Suprapubic skin (tissue), 4 donors: Measurements from ENCODE around the gene TXNDC11. TPM values are rescaled to one million over a fixed set of nuclear protein-coding genes. Genes with fewer than 3 reads are reported as not detected.

Experiments used
- DNase-seq, 2 donors: peaks; one replicate each; pipeline ENCODE4 v3.0.0-alpha.2; 2019; ENCODE audit warnings: low spot score in 2 of 2
- H3K27ac ChIP-seq: fragments of 200-600 bp; sonication (generic); one replicate; pipeline ENCODE4 v1.5.1; 2019
- H3K27me3 ChIP-seq: fragments of 200-600 bp; sonication (generic); one replicate; pipeline ENCODE4 v1.5.1; 2019
- H3K36me3 ChIP-seq: fragments of 200-600 bp; sonication (generic); one replicate; pipeline ENCODE4 v1.5.1; 2019
- H3K4me1 ChIP-seq: fragments of 200-600 bp; sonication (generic); one replicate; pipeline ENCODE4 v1.5.1; 2019
- H3K4me3 ChIP-seq: fragments of 200-600 bp; sonication (generic); one replicate; pipeline ENCODE4 v1.5.1; 2019; ENCODE audit warnings: mild to moderate bottlenecking
- H3K9me3 ChIP-seq: fragments of 200-600 bp; sonication (generic); one replicate; pipeline ENCODE4 v1.5.1; 2019
- EP300 ChIP-seq: sonication (generic); formaldehyde crosslinking; IDR thresholded peaks from one replicate; pipeline ENCODE4 v1.6.1; 2017; ENCODE audit warnings: antibody characterized with exemption
- POLR2A ChIP-seq, 2 donors: fragments of 450-650 bp; IDR thresholded peaks; one replicate each; pipeline ENCODE4 v1.6.1; 2017; ENCODE audit warnings: antibody characterized with exemption in 2 of 2, mild to moderate bottlenecking in 2 of 2, moderate library complexity in 2 of 2
- POLR2AphosphoS5 ChIP-seq, 3 donors: sonication (generic); formaldehyde crosslinking; IDR thresholded peaks; one replicate each; pipeline ENCODE4 v1.6.1; 2017; ENCODE audit warnings: antibody characterized with exemption in 3 of 3
- WGBS: methylation state at CpG from one replicate; pipeline ENCODE4 v1.1.5; 2018; 5-methylcytosine and 5-hydroxymethylcytosine counted together
- total RNA-seq, 4 donors: library from RNA; depleted of rRNA; stranded (reverse); fragments of >200 nt; gene quantifications; one replicate each; pipeline ENCODE4 v1.1.0, GENCODE V29; 2016
- TF ChIP-seq, protein P1 (sequence below), 2 donors: fragments of 200-600 bp in 1 of 2; fragments of 450-650 bp in 1 of 2; sonication (generic) in 1 of 2; IDR thresholded peaks; one replicate each; pipeline ENCODE4 v1.5.1; 2016 to 2019; ENCODE audit warnings: antibody characterized with exemption in 2 of 2, mild to moderate bottlenecking in 1 of 2, moderate library complexity in 1 of 2

Gene TXNDC11
- total RNA-seq, 4 donors from 2014 or later, result 31.0 to 42.2 (median 35.1) TPM

DNA sequence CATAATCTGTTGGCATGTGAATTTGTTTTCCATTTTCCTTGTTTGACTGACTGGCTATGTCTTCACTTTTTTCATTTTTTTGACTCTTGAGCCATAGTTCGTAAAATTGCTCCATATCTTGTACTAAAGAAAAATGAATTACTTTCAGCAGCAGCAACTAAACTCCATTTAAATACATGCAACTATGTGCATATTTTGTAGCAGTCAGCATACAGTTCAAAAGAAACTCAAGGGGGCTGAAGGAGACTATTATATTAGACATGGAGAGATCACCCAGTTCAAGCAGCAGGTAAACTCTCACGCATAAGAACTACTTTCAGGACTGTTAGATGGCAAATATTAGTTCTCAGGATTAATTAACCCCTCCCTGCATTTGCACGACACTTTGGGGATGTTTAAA is 13.6 kb upstream of the TXNDC11 start:
- DNase-seq, result no peak
- H3K27me3 ChIP-seq, result no peaks in the 10 kb centered on the region
- no peak overlapping the region for H3K27ac ChIP-seq
- H3K9me3 ChIP-seq, result no peaks in the 10 kb centered on the region
- H3K4me1 ChIP-seq, result no peaks in the 10 kb centered on the region
- no peak for TF ChIP-seq EP300
- TF ChIP-seq POLR2A (IDR thresholded peaks at IDR 0.05), result no peak
- no peak for TF ChIP-seq POLR2AphosphoS5 (IDR thresholded peaks at IDR 0.05)
- TF ChIP-seq, protein P1, sequence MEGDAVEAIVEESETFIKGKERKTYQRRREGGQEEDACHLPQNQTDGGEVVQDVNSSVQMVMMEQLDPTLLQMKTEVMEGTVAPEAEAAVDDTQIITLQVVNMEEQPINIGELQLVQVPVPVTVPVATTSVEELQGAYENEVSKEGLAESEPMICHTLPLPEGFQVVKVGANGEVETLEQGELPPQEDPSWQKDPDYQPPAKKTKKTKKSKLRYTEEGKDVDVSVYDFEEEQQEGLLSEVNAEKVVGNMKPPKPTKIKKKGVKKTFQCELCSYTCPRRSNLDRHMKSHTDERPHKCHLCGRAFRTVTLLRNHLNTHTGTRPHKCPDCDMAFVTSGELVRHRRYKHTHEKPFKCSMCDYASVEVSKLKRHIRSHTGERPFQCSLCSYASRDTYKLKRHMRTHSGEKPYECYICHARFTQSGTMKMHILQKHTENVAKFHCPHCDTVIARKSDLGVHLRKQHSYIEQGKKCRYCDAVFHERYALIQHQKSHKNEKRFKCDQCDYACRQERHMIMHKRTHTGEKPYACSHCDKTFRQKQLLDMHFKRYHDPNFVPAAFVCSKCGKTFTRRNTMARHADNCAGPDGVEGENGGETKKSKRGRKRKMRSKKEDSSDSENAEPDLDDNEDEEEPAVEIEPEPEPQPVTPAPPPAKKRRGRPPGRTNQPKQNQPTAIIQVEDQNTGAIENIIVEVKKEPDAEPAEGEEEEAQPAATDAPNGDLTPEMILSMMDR (IDR thresholded peaks at IDR 0.05), result no peak
- H3K4me3 ChIP-seq, result no peak overlapping the region
- WGBS, result 87% methylated on average over 3 of the region's 3 CpGs
- peaks cover 94% of the 10 kb centered on the region for H3K36me3 ChIP-seq

DNA sequence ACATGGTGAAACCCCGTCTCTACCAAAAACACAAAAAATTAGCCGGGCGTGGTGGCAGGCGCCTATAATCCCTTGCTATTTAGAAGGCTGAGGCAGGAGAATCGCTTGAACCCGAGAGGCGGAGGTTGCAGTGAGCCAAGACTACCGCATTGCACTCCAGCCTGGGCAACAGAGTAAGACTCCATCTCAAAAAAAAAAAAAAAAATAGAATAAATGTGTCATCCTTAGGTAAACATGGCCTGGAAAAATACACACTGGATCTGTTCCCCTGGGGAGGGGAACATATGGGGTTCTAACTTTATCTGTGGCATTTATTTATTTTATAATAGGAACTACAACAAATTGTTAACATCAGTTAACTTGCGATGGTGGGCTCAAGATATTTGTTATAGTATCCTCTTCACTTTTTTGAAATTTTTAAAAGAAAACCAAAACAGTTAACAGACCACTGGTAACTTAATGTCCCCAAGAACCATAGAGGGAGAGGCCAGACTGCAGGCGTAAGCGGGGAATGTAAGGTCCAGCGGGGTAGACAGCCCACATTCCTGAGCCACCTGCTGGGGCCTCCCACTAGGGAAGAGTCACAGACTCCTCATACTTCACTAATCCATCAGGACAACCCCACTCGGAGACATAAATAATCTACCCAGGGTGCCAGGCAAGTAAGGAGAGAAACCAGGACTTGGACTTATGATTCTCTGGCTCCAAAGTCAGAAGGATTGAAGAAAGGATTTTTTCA is 12.5 kb upstream of the TXNDC11 start:
- no peaks in the 10 kb centered on the region for H3K9me3 ChIP-seq
- peaks cover 94% of the 10 kb centered on the region for H3K36me3 ChIP-seq
- H3K27ac ChIP-seq, result no peak overlapping the region
- TF ChIP-seq, protein P1 (IDR thresholded peaks at IDR 0.05), result no peak
- TF ChIP-seq EP300 (no peak), POLR2A (IDR thresholded peaks at IDR 0.05) (no peak), POLR2AphosphoS5 (IDR thresholded peaks at IDR 0.05) (no peak)
- no peak for DNase-seq
- H3K4me3 ChIP-seq, result no peak overlapping the region
- WGBS, result 95% methylated on average over 13 of the region's 13 CpGs
- H3K27me3 ChIP-seq, result no peaks in the 10 kb centered on the region
- no peaks in the 10 kb centered on the region for H3K4me1 ChIP-seq

DNA sequence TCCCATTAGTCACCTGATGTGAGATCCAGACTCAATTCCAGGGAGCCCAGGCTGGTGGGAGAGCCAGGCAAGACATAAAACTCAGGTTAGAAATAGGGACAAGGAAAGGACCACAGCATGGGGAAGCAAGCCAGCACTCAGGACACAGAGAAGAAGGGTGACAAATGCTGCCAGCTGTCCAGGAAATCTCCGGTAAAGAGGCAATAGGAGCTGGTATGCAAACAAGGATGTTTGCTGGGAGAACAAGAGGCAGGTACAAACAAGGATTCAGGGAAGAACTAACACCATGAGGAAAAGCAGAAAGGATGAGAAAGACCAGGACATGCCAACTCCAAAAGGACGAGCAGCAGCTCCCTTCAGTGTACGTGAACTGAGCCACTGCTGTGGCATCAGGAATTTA is 10.2 kb upstream of the TXNDC11 start:
- WGBS, result 90% methylated on average over 3 of the region's 3 CpGs
- no peak overlapping the region for H3K27ac ChIP-seq
- H3K36me3 ChIP-seq, result peaks cover 93% of the 10 kb centered on the region

DNA sequence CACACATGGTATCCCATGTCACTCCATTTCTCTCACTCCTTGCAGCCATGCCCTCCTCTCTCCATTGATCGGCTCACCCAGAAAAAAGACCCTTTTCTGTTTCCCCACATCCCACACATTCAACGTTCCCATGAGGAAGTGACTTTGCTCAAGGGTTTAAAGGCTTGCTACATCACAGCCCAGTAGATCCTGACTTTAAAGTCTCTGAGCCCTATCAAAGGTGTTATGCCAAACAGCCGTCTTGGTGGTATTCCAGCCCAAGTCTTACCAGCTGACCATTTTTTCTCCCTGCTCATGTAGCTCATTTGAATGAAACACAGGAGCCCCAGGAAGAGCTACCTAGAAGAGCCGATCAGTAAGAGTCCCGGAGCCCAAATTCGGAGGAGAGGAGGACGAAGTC is 7.4 kb upstream of the TXNDC11 start:
- Histone ChIP-seq H3K36me3 (peaks cover 67% of the 10 kb centered on the region), H3K4me1 (no peaks in the 10 kb centered on the region), H3K27me3 (no peaks in the 10 kb centered on the region), H3K9me3 (no peaks in the 10 kb centered on the region), H3K27ac (no peak overlapping the region), H3K4me3 (no peak overlapping the region)
- DNase-seq, result no peak
- TF ChIP-seq, protein P1 (IDR thresholded peaks at IDR 0.05), result no peak
- TF ChIP-seq EP300 (no peak), POLR2A (IDR thresholded peaks at IDR 0.05) (no peak), POLR2AphosphoS5 (IDR thresholded peaks at IDR 0.05) (no peak)
- WGBS, result 90% methylated on average over 7 of the region's 7 CpGs

More for the DNA sequence above, 10.2 kb upstream of the TXNDC11 start:
- H3K27me3 ChIP-seq, result no peaks in the 10 kb centered on the region
- no peak for DNase-seq
- H3K4me3 ChIP-seq, result no peak overlapping the region
- TF ChIP-seq EP300 (no peak), POLR2AphosphoS5 (IDR thresholded peaks at IDR 0.05) (no peak), POLR2A (IDR thresholded peaks at IDR 0.05) (no peak)
- TF ChIP-seq, protein P1 (IDR thresholded peaks at IDR 0.05), result no peak
- H3K9me3 ChIP-seq, result no peaks in the 10 kb centered on the region
- no peaks in the 10 kb centered on the region for H3K4me1 ChIP-seq

DNA sequence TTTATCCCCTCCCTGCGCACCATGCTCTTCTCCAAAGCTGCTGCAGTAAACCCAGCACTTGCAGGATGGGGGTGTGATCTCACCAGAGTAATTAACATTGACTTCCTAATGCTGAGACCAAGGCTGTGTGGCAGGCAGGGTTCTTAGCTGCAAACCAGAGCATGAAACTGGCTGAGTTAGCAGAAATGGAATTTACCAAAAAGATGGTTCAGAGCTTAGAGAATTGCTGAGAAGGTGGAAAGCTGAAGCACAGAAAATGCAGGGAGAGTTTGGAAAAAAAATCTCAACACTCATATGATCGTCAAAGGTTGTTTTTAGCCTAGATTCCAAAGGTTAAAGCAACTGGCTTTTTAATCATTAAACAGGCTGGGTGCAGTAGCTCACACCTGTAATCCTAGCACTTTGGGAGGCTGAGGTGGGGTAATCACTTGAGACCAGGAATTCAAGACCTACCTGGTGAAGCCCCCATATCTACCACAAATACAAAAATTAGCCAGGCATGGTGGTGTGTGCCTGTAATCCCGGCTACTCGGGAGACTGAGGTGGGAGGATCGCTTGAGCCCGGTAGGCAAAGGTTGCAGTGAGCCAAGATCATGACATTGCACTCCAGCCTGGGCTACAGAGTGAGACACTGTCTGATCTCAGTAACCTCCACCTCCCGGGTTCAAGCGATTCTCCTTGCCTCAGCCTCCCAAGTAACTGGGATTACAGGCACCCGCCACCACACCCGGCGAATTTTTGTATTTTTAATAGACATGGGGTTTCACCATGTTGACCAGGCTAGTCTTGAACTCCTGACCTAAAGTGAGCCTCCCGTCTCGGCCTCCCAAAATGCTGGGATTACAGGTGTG is 6.0 kb upstream of the TXNDC11 start:
- no peak for TF ChIP-seq POLR2A (IDR thresholded peaks at IDR 0.05)
- Histone ChIP-seq H3K4me3 (no peak overlapping the region), H3K27me3 (no peaks in the 10 kb centered on the region), H3K27ac (no peak overlapping the region), H3K4me1 (peaks cover under 1% of the 10 kb centered on the region), H3K9me3 (no peaks in the 10 kb centered on the region), H3K36me3 (peaks cover 53% of the 10 kb centered on the region)
- 94% methylated on average over 13 of the region's 13 CpGs for WGBS
- no peak for DNase-seq
